Measurements from ENCODE around the gene TBX4.
"Not testable (repeated sequence)": the region's sequence is repeated elsewhere in the genome, so short reads cannot be mapped to it uniquely, and the experiment has no call there.

TBX4 gene

DNA sequence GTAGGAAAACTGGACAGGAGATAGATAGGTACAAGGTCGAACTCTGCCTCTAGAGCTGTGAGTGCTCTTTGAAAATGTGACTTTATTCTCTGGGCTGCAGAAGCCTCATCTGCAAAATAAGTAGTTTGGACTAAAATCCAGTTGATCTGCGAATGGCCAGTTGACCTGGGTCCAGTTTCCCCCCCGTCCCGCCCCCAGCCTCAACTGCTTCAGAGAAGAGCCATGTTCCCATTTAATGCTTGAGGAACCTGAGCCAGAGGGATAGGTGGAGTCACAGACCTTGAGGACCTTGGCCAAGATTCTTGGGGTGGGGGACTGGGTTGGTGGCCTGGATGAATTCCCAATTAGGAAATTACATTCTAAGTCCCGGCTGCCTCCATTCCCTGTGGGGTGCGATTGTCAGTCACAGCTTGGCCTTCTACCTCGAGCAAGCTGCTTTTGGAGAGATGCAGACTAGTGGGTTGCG is 38.5 kb upstream of the TBX4 start:
- no peak for DNase-seq

DNA sequence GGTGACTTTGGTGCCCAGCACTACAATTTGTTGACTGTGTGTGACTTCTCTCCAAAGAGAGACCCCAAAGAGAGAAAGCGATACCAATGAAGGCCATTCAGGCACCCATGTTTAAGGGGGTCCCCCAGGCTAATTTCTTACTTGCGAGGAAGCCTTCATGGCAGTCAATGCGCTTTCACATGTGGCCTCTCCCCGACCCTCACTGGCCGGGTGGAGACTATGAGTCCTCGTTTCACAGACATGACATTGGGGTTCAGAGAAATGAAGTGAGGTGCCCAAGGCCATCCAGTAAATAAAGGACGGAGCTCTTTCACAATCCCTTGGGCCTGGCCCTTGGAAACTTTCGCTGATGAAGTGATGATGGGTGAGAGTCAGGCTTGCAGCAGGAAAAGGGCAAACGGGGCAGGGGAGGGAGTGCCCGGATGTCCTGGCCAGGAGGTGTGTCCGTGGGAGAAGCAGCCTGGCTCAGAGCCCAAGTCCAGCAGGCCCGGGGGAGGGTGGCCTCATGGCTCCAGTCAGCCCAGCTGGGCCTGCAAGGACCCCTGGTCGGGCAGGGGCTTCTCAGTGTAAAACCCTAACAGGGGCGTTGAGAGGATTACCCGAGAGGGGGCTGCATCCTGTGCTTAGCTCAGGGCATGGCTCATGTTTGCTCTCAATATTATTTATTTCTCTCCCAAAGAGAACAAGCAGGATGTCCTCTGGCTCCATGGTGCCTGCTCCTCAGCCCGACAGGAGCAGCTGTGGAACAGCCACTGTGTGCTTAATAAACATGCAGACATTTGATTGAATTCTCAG is 37.9 kb upstream of the TBX4 start:
- no peak for DNase-seq

DNA sequence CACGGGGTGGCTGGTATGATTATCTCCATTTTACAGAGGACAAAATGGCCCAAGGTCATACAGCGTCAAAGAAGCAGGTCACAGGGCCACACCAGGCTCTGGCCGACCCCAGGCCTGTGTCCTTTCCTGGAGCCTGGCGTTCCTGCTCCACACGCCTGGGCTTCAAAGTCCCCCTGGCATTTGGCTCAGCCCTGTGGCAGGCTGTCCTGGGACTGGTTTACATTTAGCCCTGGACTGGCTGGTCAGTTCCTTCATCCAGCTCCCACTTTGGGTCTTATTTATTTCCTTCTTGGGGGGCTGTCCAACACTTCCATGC is 37.3 kb upstream of the TBX4 start:
- DNase-seq: no peak

DNA sequence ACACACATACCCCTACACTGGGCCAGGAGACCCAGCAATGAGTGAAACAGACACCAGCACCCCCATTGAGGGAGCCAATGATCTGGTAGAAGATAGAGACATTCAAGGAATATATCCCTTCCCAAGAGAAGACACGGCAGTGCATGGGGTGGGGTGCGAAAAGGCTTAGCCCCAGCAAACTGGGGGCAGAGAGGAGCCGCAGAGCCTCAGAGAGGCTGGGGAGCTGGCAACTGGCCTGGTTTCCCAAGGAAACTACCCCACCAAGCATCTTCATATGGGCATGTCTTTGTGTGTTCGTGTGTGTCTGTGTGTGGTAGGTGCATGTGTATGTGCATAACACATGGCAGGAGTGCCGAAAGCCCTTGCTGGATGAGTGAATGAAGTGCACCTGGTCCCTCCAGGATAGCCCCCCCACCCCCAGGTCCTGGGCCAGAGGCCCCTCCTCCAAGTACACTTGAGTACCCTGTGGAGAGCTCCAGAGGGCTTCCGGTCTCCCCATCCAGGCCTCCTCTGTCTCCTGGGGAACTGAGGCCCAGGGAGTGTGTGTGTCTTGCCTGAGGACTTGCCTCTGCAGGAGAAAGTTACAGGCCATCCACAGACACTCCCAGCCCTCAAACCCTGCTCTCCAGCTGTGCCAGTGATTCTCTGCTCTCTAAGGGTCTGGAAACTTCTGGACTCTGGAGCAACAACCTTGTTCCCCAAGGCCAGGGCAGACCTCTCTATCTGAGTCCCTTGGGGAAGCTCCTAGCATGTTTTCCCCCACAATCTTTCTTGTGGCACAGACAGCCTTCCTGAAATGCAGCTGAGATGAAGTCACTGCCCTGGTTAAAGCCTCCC is 36.6 kb upstream of the TBX4 start:
- DNase-seq: no peak

DNA sequence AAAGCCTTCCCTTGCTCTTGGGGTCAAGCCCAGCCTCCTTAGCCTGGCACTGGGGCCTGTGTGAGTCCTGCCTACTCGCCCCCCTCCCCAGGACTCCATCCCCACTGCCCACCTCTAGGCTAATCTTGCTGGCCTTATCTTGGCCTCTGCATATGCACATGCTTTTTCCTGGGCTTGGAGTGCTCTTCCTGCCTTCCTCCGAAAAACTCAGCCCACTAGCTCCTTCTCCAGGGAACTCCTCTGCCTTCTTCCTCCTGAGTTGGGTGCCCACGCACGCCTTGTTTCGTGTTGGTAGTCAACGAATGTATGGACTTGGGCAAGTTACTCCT is 36.0 kb upstream of the TBX4 start:
- no peak for DNase-seq

DNA sequence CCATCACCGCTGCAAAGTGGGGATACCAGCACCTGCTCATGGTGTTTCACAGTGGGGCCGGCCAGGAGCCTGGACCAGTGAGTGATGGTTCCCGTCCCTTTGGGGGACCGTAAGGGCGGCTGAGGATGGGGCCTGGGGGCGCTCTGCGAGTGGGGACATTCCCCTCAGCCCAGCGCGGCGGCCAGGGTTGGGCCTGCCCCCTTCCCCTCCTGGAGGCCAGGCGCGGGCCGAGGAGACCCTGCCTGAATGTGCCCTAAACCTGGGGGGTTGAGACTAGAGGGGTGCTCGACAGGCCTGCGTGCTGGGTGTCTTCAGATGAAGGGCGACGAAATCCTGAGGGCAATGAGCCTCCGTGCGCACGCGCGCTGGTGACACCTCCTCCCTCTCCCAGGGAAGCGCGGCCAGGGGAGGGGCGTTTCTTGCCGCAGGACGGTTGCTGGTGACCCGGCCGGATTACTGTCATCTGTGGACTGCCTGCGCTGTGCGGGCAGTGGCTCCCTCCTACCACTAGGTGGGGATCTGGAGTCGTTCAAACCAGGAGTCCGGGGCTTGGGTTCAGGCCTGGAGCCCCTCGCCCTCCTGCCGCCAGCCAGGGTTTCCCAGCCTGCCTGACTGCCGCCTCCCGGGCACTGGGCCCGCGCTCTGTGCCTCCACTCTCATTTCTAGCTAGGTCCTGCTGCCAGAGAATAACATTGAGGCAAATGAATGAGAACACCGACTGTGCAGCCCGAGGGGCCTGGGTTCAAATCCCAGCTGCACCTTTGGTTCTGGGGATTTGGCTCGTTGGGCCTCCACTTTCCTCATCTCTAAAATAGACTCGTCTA is 35.5 kb upstream of the TBX4 start:
- DNase-seq: peak; percentile 79

DNA sequence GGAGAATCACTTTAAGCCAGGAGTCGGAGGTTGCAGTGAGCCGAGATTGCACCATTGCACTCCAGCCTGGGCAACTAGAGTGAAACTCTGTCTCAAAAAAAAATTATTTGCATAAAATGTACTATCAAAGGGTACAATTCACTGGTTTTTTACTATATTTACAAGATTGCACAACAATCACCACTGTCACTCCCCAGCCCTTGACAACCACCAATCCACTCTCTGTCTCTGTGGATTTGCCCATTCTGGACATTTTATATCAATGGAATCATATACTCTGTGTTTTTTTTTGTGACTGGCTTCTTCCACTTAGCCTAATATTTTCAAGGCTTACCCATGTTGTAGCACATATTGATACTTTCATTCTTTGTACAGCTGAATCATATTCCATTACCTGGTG is 33.8 kb upstream of the TBX4 start:
- DNase-seq: no peak

DNA sequence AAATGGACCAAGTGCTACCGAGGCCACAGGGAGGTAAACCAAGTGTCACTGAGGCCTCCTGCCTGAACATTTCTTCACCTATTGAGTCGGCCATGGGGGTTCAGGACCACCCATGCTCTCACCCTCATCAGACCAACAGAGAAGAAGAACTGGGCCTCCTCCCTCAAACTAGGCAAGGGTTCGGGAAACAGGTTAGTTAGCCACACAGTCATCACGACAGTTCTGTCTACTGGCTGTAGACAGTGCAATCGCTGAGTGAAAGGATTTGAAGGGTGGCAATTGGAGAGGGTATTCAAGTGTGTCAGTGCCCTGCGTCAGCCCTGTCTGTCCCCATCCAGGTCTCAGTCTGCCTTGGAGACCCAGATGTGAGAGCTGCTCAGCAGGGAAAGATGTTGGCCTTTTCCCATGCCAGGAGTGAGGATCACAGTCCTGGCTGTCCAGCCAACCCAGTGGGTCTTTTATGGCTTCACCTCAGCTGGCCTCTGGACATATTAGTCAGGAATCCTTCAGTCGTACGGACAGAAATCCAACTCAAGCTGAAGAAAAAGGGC is 32.7 kb upstream of the TBX4 start:
- DNase-seq: no peak

DNA sequence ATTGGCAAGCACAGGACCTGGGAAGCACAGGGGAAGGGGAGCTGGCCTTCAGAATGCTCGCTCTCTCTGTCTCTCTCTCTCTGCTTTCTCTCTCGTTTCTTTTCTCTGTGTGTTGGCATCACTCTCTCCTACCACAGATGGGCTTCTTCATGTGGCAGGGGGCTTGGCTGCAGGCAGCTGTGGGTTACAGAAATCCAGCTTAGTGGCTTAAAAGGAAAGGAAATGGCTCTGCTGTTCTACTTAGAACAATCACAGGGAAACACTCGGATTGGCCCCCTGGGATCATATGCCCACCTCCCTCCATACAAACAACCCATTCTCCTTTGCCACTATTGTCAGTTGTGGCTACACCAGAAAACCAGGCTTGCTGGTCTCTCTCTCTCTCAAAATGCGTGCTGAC is 32.2 kb upstream of the TBX4 start:
- DNase-seq: no peak

DNA sequence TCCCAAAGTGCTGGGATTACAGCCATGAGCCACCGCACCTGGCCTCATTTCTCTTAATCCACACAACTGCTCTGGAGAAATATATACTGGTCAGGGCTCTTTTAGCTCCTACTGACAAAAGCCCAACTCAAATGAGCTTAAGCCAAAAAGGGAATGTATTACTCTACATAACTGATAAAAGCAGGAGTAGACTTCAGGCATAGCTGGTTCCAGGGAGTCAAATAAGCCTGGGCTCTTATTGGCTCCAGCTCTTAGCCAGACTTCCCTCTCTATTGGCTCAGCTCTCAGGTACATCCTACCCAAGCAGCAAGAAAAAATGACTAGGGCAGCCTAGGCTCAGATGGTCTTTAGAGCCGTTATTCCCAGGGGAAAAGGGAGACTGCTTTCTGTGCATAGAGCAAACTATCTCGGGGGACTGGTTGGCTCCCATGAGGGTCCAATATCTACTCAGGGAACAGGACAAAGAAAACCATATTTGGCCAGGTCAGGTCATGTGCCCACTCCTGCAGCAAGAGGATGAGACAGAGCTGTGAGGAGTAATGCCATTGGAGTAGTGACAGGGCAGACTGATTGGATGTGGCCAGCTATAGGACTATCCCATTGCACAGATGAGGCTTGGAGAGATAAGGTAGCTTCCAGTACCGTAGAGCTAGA is 31.4 kb upstream of the TBX4 start:
- DNase-seq: no peak

DNA sequence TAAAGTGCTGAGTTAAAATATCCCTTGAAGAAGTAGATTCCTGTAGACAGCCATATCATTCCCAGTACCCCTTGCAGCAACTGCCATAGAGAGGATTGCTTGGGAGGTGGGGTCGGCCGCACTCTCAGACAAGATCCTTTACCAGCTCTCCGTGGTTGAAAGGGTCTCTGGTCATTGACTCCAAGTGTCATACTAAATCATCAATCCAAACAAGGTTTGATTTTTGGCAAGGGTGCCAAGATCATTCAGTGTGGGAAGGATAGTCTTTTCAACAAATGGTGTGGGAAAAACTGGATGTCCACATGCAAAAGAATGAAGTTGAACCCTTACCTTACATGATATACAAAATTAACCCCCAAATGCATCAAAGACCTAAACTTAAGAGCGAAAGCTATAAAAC is 30.8 kb upstream of the TBX4 start:
- DNase-seq: no peak

DNA sequence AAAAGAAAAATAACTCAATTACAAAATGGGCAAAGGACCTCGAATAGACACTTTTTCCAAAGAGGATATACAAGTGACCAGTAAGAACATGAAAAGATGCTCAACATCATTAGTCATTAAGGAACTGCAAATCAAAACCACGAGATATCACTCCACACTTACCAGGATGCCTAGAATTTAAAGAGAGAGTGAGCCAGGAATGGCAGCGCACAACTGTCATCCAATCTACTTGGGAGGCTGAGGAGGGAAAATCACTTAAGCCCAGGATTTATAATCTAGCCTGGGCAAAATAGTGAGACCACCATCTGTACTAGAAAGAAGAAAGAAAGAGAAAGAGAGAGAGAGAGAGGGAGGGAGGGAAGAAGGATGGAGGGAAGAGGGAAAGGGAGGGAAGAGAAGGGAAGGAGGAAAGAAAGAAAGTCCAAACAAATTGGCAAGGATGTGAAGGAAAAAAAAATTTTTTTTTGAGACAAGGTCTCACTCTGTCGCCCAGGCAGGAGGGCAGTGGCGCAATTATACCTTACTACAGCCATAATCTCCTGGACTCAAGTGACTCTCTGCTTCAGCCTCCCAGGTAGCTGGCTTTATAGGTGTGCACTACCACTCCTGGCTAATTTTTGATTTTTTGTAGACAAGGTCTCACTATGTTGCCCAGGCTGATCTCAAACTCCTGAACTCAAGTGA is 30.0 kb upstream of the TBX4 start:
- DNase-seq: no peak

DNA sequence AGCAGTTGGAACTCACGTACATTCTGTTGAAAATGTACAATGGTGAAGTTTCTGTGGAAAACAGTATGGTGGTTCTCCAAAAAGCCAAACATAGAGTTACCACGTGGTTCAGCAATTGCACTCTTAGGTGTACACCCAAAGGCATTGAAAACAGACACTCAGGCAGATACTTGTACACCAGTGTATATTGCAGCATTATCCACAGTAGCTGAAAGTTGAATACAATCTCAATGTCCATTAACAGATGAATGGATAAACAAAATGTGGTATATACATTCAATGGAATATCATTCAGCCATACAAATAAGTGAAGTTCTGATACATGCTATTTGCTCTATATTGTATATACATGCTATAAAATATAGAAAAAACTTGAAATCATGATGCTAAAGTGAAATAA is 29.4 kb upstream of the TBX4 start:
- no peak for DNase-seq

DNA sequence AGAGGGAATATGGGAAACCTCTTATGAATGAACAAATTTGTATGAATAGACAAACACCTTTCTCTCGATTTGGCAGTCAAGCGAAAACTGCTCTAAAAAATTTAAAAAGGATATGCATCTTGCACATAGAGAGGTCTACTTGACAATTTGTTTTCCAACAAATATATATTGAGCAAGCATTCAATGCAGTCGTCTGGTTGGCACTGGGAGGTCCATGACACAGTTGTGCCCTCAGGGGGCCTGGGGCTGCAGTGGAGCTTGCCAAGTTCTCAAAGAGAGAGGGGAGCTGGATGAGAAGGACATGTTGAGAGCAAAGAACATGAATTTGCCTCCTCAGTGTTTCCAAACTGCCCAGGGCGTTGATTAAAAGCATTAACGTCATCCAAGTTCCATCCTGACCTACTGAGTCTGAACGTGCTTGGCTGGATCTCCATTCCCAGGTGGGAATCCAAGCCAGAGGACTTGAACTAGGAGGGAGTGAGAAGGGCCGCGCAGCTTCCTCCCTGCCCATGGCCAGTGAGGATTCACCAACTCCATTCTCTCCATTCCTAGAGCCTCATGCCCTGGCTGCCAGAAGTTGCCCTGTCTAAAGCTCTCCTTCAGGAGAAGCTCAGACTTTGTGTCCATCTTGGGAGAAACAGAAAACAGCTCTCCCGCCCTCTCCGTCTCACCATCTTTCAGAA is 28.1 kb upstream of the TBX4 start:
- DNase-seq: no peak

DNA sequence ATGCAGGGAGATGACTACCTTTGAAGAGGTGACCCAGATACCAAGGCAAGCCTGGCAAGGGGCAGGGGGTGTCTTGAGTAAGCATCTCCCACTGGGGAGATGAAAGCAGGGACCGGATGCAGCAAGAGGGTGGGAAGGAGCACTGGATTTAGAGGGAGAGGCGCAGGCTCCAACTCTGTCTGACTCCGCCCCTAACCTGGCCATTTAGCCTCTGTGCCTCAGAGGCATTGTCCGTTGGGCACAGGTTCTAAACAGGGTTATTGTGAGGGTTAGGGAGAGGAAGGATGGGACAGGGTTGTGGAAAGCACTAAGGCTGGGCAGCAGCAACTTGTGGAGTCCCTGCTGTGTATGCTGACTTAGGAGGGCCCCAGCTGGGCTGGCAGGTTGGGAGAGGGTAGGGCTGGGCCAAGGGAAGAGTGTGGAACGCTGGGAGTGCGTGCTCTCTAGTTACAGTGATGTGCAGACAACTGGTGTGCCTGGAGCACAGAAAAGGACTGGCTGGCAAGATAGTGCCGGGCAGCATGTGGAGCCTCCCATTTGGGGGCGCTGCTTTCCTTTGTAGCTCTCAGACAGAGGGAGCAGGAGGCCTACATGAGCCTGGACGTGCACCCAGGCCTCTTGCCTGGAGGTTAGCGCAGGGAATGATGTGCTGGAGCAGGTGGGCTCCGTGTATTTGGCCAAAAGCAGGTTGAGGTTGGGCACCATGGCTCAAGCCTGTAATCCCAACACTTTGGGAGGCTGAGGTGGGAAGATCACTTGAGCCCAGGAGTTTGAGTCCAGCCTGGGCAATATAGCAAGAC is 26.3 kb upstream of the TBX4 start:
- no peak for DNase-seq

DNA sequence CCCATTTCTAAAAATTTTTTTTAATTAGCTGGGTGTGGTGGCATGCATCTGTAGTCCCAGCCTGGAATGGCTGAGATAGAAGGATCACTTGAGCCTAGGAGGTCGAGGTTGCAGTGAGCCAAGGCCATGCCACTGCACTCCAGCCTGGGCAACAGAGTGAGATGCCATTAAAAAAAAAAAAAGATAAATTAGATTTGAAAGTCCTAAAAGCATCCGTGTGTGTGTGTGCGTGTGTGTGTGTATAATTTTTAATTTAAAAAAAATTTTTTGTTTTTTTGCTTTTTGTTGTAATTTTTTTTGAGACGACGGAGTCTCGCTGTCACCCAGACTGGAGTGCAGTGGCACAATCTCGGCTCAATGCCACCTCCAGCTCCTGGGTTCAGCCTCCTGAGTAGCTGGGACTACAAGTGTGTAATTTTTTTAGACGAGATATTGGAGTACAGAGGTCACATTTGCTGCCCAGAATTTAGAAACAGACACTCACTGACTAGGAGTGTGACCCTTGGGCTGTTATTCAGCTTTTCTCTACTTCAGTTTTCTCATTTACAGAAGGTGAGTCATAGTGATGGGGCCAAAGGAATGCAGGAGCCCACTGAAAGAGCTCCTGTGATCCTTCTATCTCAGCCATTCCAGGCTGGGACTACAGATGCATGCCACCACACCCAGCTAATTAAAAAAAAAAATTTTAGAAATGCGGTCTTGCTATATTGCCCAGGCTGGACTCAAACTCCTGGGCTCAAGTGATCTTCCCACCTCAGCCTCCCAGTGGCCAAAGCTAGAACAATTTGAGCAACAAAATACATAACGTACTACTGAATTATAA is 25.5 kb upstream of the TBX4 start:
- peak; percentile 70 for DNase-seq

DNA sequence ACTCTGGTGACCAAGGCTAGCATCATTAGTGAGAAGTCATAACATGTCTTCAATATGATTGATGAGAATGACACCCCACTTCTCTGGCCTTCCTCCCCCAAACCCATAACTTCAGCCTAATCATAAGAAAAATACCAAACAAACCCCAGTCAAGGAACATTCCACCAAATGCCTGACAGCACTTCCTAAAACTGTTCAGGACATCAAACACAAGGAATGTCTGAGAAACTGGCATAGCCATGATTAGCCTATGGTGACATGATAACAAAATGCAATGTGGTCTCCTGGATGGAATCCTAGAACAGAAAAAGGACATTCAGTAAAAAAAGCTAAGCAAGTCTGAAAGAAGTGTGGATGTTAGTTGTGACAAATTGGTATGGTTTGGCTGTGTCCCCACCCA is 24.7 kb upstream of the TBX4 start:
- DNase-seq: no peak

DNA sequence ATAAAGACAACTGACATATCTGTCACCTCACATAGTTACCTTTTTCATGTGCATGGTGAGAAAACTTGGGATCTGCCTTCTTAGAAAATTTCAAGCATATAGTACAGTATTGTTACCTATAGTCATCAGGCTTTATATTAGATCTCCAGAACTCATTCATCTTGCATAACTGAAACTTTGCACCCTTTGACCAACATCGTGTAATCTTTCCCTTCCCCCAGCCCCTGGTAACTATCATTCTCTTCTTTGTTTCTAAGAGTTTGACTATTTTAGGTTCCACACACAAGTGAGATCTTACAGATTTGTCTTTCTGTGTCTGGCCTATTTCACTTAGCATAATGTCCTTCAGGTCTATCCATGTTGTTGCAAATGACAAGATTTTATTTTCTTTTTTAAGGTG is 22.9 kb upstream of the TBX4 start:
- DNase-seq: no peak

DNA sequence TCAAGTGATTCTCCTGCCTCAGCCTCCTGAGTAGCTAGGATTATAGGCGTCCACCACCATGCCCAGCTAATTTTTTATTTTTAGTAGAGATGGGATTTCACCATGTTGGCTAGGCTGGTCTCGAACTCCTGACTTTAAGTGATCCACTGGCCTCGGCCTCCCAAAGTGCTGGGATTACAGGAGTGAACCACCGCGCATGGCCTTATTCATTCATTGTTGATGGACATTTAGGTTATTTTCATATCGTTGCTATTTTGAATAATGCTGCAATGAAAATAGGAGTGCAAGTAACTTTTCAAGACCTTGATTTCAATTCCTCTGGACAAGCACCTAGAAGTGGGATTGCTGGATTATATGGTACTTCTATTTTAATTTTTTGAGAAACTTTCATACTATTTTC is 22.4 kb upstream of the TBX4 start:
- not testable (repeated sequence) for DNase-seq
